ENCODE measurements around the gene HMGN3.

DNA sequence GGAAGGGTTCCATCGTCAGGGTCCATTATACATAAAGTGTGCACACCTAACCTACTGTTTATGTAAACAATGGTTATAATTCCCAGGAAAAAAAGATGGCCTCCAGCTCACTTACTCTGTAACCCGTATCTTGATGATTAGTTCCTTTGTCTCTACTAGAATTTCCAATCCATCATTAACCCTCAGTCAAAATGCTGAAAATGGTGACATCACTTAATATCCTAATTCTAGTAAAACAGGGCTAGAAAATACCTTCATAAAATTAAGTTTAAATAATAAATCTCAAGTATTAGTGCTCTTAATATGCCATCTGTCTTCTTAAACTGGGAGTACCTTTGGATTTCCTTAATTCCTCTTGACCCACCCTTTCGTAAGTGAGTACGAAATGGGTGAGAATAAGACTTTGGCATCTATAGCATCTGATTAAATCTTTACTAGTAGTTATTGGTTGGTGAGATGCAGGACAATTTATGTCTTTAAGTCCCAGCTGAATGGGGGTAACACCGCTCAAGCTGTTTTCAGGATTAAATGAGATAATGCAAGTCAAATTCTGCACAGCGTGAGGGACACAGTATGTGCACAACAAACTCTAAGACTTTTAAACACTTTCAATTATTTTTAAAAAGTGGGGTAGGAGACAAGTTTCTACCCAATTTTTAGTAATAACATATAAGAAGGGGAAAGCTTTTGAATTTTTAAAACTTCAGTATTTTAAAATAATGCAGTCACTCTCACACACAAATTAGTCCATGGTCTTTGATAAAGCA lies 1.6 kb downstream of the HMGN3 start:
- TF ChIP-seq, protein P1, sequence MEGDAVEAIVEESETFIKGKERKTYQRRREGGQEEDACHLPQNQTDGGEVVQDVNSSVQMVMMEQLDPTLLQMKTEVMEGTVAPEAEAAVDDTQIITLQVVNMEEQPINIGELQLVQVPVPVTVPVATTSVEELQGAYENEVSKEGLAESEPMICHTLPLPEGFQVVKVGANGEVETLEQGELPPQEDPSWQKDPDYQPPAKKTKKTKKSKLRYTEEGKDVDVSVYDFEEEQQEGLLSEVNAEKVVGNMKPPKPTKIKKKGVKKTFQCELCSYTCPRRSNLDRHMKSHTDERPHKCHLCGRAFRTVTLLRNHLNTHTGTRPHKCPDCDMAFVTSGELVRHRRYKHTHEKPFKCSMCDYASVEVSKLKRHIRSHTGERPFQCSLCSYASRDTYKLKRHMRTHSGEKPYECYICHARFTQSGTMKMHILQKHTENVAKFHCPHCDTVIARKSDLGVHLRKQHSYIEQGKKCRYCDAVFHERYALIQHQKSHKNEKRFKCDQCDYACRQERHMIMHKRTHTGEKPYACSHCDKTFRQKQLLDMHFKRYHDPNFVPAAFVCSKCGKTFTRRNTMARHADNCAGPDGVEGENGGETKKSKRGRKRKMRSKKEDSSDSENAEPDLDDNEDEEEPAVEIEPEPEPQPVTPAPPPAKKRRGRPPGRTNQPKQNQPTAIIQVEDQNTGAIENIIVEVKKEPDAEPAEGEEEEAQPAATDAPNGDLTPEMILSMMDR (IDR thresholded peaks at IDR 0.05), result no peak
- TF ChIP-seq POLR2A (IDR thresholded peaks at IDR 0.05), result no peak
